K562 treated with DMSO at 1 percent for 48 hours (cell line): Measurements from ENCODE around the gene SMC5. TPM values are rescaled to one million over a fixed set of nuclear protein-coding genes. Genes with fewer than 3 reads are reported as not detected.

Experiments
- total RNA-seq: library from RNA; unstranded; fragments of 300-600 nt; gene quantifications from 2 replicates; pipeline ENCODE4 v1.2.3, GENCODE V29; 2022; ENCODE audit warnings: low replicate concordance; ENCODE audit errors: extremely low read depth

Gene SMC5
- not detected in 2 replicates for total RNA-seq

DNA sequence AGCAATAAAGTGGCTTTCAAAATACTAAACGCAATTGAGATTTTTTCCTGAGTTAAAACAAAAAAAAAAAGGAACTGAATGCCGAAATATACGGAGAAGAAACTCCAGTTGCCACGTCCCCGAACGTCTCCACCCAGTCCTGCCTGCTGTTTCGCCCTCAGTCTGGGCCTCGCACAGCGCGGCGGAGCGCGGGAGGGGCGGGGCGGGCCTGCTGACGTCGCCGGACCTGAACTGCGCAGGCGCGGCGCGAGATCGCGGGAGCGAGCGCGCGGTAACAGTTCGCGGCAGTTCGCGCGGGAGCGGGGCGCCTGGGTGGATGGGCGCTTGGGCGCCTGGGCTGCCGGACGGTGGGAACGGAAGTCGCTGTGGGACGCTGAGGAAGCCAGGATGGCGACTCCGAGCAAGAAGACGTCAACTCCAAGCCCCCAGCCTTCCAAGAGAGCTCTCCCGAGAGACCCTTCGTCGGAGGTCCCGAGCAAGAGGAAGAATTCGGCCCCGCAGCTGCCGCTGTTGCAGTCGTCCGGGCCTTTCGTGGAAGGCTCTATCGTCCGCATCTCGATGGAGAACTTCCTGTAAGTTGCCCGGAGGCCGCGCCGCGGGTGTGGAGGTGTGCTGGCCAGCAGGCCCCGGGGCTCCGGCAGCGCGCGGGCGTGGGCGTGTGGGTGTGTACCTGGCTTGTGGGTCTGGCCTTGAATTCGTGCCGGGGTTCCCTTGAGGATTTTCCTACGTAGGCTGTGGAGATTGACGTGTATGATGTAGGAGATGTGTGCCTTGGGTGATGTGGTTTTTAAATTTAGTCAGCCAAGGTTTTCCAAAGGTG lies at the start of gene SMC5:
Gene SMC5, plus strand, starts transcription at position 287 of the 820 bp plus-strand sequence. Its CDS starts 101 bp downstream, at position 388.

Other genes starting within 250 kb of the SMC5 start
- not detected in 2 replicates for gene MAMDC2, start 215.1 kb upstream of the SMC5 start, total RNA-seq
- gene KLF9, start 155.7 kb downstream of the SMC5 start, total RNA-seq, result not detected in 2 replicates